DMS 273 treated with DMSO at 0.1 percent for 48 hours (cell line): ENCODE data around the gene CHCHD6.

ENCODE experiments used
- DNase-seq: peaks from one replicate; lab custom pipeline; 2025; lab: John Stamatoyannopoulos, UW

Gene CHCHD6

GRCh38 chr3:126923423-126923822, 219.4 kb downstream of the CHCHD6 start:
- DNase-seq = no peak

GRCh38 chr3:126923895-126924294, 219.9 kb downstream of the CHCHD6 start:
- DNase-seq = no peak

GRCh38 chr3:126924458-126924857, 220.4 kb downstream of the CHCHD6 start:
- no peak for DNase-seq

- DNase-seq = no peak
Observed at GRCh38 chr3:126925411-126926171, 221.6 kb downstream of the CHCHD6 start.

GRCh38 chr3:126926684-126927400, 222.8 kb downstream of the CHCHD6 start:
- no peak for DNase-seq

- no peak for DNase-seq
Observed at GRCh38 chr3:126927401-126927750, 223.3 kb downstream of the CHCHD6 start.

- no peak for DNase-seq
Observed at GRCh38 chr3:126927846-126928245, 223.8 kb downstream of the CHCHD6 start.

GRCh38 chr3:126928921-126929474, 225.0 kb downstream of the CHCHD6 start:
- DNase-seq = no peak

- no peak for DNase-seq
Observed at GRCh38 chr3:126930936-126931600, 227.0 kb downstream of the CHCHD6 start.

GRCh38 chr3:126931806-126932187, 227.8 kb downstream of the CHCHD6 start:
- no peak for DNase-seq

GRCh38 chr3:126932188-126932931, 228.3 kb downstream of the CHCHD6 start:
- DNase-seq = no peak

GRCh38 chr3:126934031-126934531, 230.0 kb downstream of the CHCHD6 start:
- DNase-seq = no peak

GRCh38 chr3:126934991-126935390, 231.0 kb downstream of the CHCHD6 start:
- DNase-seq = no peak

GRCh38 chr3:126935756-126936509, 231.9 kb downstream of the CHCHD6 start:
- no peak for DNase-seq

- DNase-seq = no peak
Observed at GRCh38 chr3:126936853-126937425, 232.9 kb downstream of the CHCHD6 start.

- DNase-seq = no peak
Observed at GRCh38 chr3:126937533-126937932, 233.5 kb downstream of the CHCHD6 start.

GRCh38 chr3:126937973-126938372, 233.9 kb downstream of the CHCHD6 start:
- DNase-seq = no peak

- DNase-seq = no peak
Observed at GRCh38 chr3:126938520-126939337, 234.7 kb downstream of the CHCHD6 start.

GRCh38 chr3:126939338-126939718, 235.3 kb downstream of the CHCHD6 start:
- DNase-seq = no peak

- DNase-seq = no peak
Observed at GRCh38 chr3:126939733-126940132, 235.7 kb downstream of the CHCHD6 start.
